ENCODE results near the gene CCND2. TPM values are rescaled to one million over a fixed set of nuclear protein-coding genes. Genes with fewer than 3 reads are reported as not detected.

Gene CCND2
- polyA plus RNA-seq, 3 donors = 3.6 to 6.8 (median 3.9) TPM

DNA sequence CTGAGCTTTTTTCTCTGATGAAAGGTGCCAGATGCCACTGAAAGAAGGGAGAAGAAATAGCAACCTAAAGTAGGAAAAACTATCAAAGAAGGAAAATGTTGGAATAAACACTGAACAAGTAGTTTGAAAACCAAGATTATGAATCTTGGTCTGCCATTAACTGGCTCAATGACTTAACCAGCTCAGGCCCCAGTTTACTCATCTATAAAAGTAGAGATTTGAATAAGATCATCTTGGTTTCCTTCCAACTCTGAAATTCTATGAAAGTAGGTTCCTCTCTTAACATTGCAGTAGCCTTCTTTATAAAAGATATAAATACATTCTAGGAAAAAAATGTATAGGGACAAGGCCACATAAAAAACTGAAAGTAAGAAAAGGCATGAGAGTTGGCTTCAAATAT is 16.1 kb upstream of the CCND2 start:
- TF ChIP-seq, protein P1, sequence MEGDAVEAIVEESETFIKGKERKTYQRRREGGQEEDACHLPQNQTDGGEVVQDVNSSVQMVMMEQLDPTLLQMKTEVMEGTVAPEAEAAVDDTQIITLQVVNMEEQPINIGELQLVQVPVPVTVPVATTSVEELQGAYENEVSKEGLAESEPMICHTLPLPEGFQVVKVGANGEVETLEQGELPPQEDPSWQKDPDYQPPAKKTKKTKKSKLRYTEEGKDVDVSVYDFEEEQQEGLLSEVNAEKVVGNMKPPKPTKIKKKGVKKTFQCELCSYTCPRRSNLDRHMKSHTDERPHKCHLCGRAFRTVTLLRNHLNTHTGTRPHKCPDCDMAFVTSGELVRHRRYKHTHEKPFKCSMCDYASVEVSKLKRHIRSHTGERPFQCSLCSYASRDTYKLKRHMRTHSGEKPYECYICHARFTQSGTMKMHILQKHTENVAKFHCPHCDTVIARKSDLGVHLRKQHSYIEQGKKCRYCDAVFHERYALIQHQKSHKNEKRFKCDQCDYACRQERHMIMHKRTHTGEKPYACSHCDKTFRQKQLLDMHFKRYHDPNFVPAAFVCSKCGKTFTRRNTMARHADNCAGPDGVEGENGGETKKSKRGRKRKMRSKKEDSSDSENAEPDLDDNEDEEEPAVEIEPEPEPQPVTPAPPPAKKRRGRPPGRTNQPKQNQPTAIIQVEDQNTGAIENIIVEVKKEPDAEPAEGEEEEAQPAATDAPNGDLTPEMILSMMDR (IDR thresholded peaks at IDR 0.05) = no peak
- no peaks in the 10 kb centered on the region for H3K36me3 ChIP-seq (replicated peaks in 1 of 2; ENCODE audit: control insufficient read depth in 1 of 2, insufficient read depth in 2 of 2, low read length in 2 of 2)
- H3K4me1 Mint-ChIP-seq = peaks cover 3% of the 10 kb centered on the region
- intact Hi-C loops (cut with micrococcal nuclease) = no loop called here
- H3K9ac ChIP-seq (ENCODE audit: insufficient read depth, low read length, poor library complexity, severe bottlenecking) = no peak overlapping the region
- H3K4me1 ChIP-seq (ENCODE audit: control insufficient read depth in 1 of 2, insufficient read depth in 2 of 2, low read length in 2 of 2) = no peaks in the 10 kb centered on the region
- H3K9me3 ChIP-seq (replicated peaks in 1 of 2; ENCODE audit: control insufficient read depth in 1 of 2, insufficient read depth in 1 of 2, low read length in 2 of 2) = no peaks in the 10 kb centered on the region
- DNase-seq = no peak
- no peak overlapping the region for H3K4me3 ChIP-seq (replicated peaks in 1 of 3; ENCODE audit: low read depth in 2 of 3, low read length in 3 of 3)
- H4K20me1 ChIP-seq (ENCODE audit: insufficient read depth, low read length) = no peaks in the 10 kb centered on the region
- H3K9me3 Mint-ChIP-seq = peaks cover 0 to 8% (median 4%) of the 10 kb centered on the region in 7 donors
- H3K27me3 Mint-ChIP-seq (ENCODE audit: low read depth in 3 of 3) = peaks cover 0 to 6% (median 3%) of the 10 kb centered on the region in 3 donors
- no peak overlapping the region for H3K4me3 Mint-ChIP-seq
- H2AFZ ChIP-seq (ENCODE audit: insufficient read depth, low read depth, low read length, poor library complexity, severe bottlenecking) = no peak overlapping the region
- no peaks in the 10 kb centered on the region for H3K27me3 ChIP-seq (ENCODE audit: control insufficient read depth in 2 of 2, insufficient read depth in 2 of 2, low read length in 2 of 2)
- no peak overlapping the region for H3K4me2 ChIP-seq (replicated peaks; ENCODE audit: extremely low read depth, low read length, poor library complexity, severe bottlenecking)
- H3K27ac Mint-ChIP-seq = no peak overlapping the region
- no peaks in the 10 kb centered on the region for H3K36me3 Mint-ChIP-seq
- no peaks in the 10 kb centered on the region for H3K79me2 ChIP-seq (ENCODE audit: insufficient read depth, low read length)
- H3K27ac ChIP-seq (ENCODE audit: low read depth in 1 of 2, low read length in 2 of 2) = no peak overlapping the region

DNA sequence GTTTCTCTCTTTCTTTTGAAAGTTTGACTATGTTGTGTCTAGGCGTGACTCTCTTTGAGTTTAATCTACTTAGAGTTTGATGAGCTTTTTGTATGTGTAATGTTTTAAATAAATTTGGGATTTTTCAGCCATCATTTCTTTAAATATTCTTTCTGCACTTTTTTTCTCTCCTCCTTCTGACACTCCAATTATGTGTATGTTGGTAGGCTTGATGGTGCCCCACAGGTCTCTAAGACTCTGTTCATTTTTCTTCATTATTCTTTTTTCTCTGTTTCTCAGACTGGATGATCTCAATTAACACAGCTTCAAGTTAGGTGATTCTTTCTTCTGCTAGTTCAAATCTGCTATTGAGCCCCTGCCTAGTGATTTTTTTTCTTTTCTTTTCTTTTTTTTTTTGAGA is 14.5 kb upstream of the CCND2 start:
- DNase-seq = no peak
- TF ChIP-seq, protein P1 (IDR thresholded peaks at IDR 0.05) = no peak
- Mint-ChIP-seq H3K36me3 (no peaks in the 10 kb centered on the region), H3K9me3 (peaks cover 0 to 8% (median 4%) of the 10 kb centered on the region in 7 donors), H3K27ac (no peak overlapping the region), H3K4me1 (peaks cover 3% of the 10 kb centered on the region), H3K27me3 (ENCODE audit: low read depth in 3 of 3) (peaks cover 0 to 3% (median 0%) of the 10 kb centered on the region in 3 donors), H3K4me3 (no peak overlapping the region)
- intact Hi-C loops (cut with micrococcal nuclease) = no loop called here
- Histone ChIP-seq H3K36me3 (replicated peaks in 1 of 2; ENCODE audit: control insufficient read depth in 1 of 2, insufficient read depth in 2 of 2, low read length in 2 of 2) (no peaks in the 10 kb centered on the region), H3K27ac (ENCODE audit: low read depth in 1 of 2, low read length in 2 of 2) (no peak overlapping the region), H2AFZ (ENCODE audit: insufficient read depth, low read depth, low read length, poor library complexity, severe bottlenecking) (no peak overlapping the region), H3K9me3 (replicated peaks in 1 of 2; ENCODE audit: control insufficient read depth in 1 of 2, insufficient read depth in 1 of 2, low read length in 2 of 2) (no peaks in the 10 kb centered on the region), H3K4me3 (replicated peaks in 1 of 3; ENCODE audit: low read depth in 2 of 3, low read length in 3 of 3) (no peak overlapping the region), H3K4me2 (replicated peaks; ENCODE audit: extremely low read depth, low read length, poor library complexity, severe bottlenecking) (no peak overlapping the region), H3K79me2 (ENCODE audit: insufficient read depth, low read length) (no peaks in the 10 kb centered on the region), H3K27me3 (ENCODE audit: control insufficient read depth in 2 of 2, insufficient read depth in 2 of 2, low read length in 2 of 2) (peaks cover 0 to 4% of the 10 kb centered on the region in 2 donors), H4K20me1 (ENCODE audit: insufficient read depth, low read length) (no peaks in the 10 kb centered on the region), H3K9ac (ENCODE audit: insufficient read depth, low read length, poor library complexity, severe bottlenecking) (no peak overlapping the region), H3K4me1 (ENCODE audit: control insufficient read depth in 1 of 2, insufficient read depth in 2 of 2, low read length in 2 of 2) (no peaks in the 10 kb centered on the region)
- no CpG with 5 or more reads among the region's 1 CpG for WGBS (ENCODE audit: insufficient coverage)
